Breast epithelium (tissue), 4 donors: ENCODE measurements around the gene IQCH. TPM values are rescaled to one million over a fixed set of nuclear protein-coding genes. Genes with fewer than 3 reads are reported as not detected.
A peak's percentile ranks its signal among the peaks of the same experiment; 100 is the strongest.

ENCODE experiments used
- DNase-seq, 2 donors: peaks; one replicate each; pipeline ENCODE4 v3.0.0-alpha.2; 2019; ENCODE audit warnings: low spot score in 2 of 2
- H3K27ac ChIP-seq, 2 donors: fragments of 200-600 bp; sonication (generic) in 1 of 2; one replicate each; pipeline ENCODE4 v1.5.1; 2016 to 2019; ENCODE audit warnings: mild to moderate bottlenecking in 1 of 2
- H3K27me3 ChIP-seq, 2 donors: fragments of 200-600 bp; sonication (generic) in 1 of 2; one replicate each; pipeline versions ENCODE4 v1.5.1 to v1.6.0; 2017 to 2019; ENCODE audit warnings: control low read depth in 1 of 2, mild to moderate bottlenecking in 1 of 2
- H3K36me3 ChIP-seq: fragments of 200-600 bp; one replicate; pipeline ENCODE4 v1.5.1; 2019
- H3K4me1 ChIP-seq, 2 donors: fragments of 200-600 bp; sonication (generic); one replicate each; pipeline ENCODE4 v1.5.1; 2016 to 2019; ENCODE audit warnings: control low read depth in 1 of 2
- H3K4me3 ChIP-seq, 3 donors: fragments of 200-600 bp; sonication (generic); 1 replicate in 2 of 3; 2 replicates in 1 of 3; pipeline ENCODE4 v1.5.1; 2016 to 2019; ENCODE audit warnings: mild to moderate bottlenecking in 3 of 3, moderate library complexity in 2 of 3
- H3K9me3 ChIP-seq, 2 donors: fragments of 200-600 bp; sonication (generic) in 1 of 2; one replicate each; pipeline ENCODE4 v1.5.1; 2016 to 2019; ENCODE audit warnings: control low read depth in 1 of 2
- POLR2A ChIP-seq: fragments of 450-650 bp; IDR thresholded peaks from one replicate; pipeline ENCODE4 v1.6.1; 2016; ENCODE audit warnings: antibody characterized with exemption, mild to moderate bottlenecking, moderate library complexity
- POLR2AphosphoS5 ChIP-seq, 3 donors: sonication (generic); formaldehyde crosslinking; IDR thresholded peaks; one replicate each; pipeline ENCODE4 v1.6.1; 2017; ENCODE audit warnings: antibody characterized with exemption in 3 of 3
- intact Hi-C: fragments of 100-400 bp; cut with DNase I; formaldehyde crosslinking; loops from one replicate; pipeline ENCODE4 v1.15.1; 2023; ENCODE audit warnings: low total_unique reads
- total RNA-seq, 3 donors: library from RNA; depleted of rRNA; stranded (reverse); fragments of >200 nt; gene quantifications; one replicate each; pipeline ENCODE4 v1.1.0, GENCODE V29; 2016
- TF ChIP-seq, protein P1 (sequence below), 3 donors: fragments of 450-650 bp; IDR thresholded peaks; one replicate each; pipeline ENCODE4 v1.5.1; 2016 to 2017; ENCODE audit warnings: antibody characterized with exemption in 3 of 3, mild to moderate bottlenecking in 3 of 3, moderate library complexity in 3 of 3

The IQCH gene
- total RNA-seq, 3 donors from 2014 or later = 0.64 to 11.9 (median 6.6) TPM

DNA sequence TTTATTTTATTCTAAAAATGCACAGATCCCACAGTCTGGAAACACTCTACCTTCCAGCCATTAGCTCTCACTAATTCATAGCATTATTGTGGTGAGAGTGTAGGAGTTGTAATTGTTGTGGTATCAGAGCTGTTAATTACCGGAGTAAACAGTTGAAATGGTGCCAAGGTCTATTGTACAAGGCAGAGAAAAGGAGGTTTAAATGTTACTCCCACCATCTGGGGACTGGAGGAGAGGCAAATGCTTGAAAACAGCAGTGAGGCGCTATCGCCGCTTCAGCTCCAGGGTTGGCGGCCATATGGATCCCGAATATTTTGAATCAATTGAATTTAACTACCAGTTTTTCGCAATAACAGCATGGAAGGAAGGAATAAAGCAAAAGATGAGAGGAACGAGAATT, 153.2 kb downstream of the IQCH start:
- DNase-seq = no peak
- TF ChIP-seq, protein P1, sequence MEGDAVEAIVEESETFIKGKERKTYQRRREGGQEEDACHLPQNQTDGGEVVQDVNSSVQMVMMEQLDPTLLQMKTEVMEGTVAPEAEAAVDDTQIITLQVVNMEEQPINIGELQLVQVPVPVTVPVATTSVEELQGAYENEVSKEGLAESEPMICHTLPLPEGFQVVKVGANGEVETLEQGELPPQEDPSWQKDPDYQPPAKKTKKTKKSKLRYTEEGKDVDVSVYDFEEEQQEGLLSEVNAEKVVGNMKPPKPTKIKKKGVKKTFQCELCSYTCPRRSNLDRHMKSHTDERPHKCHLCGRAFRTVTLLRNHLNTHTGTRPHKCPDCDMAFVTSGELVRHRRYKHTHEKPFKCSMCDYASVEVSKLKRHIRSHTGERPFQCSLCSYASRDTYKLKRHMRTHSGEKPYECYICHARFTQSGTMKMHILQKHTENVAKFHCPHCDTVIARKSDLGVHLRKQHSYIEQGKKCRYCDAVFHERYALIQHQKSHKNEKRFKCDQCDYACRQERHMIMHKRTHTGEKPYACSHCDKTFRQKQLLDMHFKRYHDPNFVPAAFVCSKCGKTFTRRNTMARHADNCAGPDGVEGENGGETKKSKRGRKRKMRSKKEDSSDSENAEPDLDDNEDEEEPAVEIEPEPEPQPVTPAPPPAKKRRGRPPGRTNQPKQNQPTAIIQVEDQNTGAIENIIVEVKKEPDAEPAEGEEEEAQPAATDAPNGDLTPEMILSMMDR (IDR thresholded peaks at IDR 0.05) = no peak
- TF ChIP-seq POLR2AphosphoS5 (IDR thresholded peaks at IDR 0.05) = no peak
- TF ChIP-seq POLR2A = no peak
- intact Hi-C loops = no loop called here

DNA sequence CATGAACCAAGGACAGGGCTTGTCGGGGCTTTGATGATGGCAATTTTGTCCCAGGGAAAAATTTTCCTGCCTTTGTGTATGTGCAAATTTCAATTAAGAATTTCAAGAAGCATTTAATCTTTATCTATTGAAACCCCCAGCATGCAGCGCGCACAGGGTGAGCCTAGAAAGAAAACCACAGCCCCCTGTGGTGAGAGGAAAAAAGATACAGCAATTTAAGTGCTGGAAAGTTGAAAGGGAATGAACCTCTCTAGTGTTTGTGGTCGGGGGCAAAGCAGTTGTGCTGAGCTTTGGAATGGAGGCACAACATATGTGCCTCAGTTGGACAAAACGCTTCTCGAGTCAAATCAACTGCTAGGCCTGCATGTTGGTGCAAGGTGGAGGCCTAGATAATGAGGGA, 154.6 kb downstream of the IQCH start:
- Histone ChIP-seq H3K4me3 (no peak overlapping the region), H3K36me3 (no peaks in the 10 kb centered on the region), H3K9me3 (no peaks in the 10 kb centered on the region), H3K4me1 (no peaks in the 10 kb centered on the region), H3K27ac (no peak overlapping the region), H3K27me3 (no peaks in the 10 kb centered on the region)
- intact Hi-C loops = no loop called here
- DNase-seq = no peak
- TF ChIP-seq, protein P1 (IDR thresholded peaks at IDR 0.05) = no peak
- TF ChIP-seq POLR2AphosphoS5 (IDR thresholded peaks at IDR 0.05) (no peak), POLR2A (no peak)

More for the DNA sequence above, 153.2 kb downstream of the IQCH start:
- Histone ChIP-seq H3K27ac (no peak overlapping the region), H3K27me3 (no peaks in the 10 kb centered on the region), H3K9me3 (no peaks in the 10 kb centered on the region), H3K4me3 (no peak overlapping the region), H3K4me1 (no peaks in the 10 kb centered on the region), H3K36me3 (no peaks in the 10 kb centered on the region)

DNA sequence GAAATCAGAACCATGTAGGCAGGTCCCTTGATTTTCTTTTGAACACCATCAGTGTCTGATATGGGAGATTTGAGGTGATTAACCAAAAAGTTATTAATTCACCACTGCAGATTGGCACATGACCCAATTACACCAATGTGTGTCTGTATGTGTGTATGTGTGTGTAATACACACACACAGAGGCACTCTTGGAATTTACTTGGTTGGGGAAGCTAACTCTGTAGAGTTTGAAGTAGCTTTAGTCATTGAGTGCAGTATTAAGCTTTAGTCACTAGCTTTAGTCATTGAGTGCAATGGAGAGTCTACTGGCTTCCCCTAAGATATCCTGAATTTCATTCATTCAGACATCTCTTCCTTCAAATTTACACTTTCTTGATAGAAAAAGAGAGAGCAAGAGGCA, 156.9 kb downstream of the IQCH start:
- H3K27ac ChIP-seq = no peak overlapping the region
- no peaks in the 10 kb centered on the region for H3K27me3 ChIP-seq
- no peaks in the 10 kb centered on the region for H3K36me3 ChIP-seq
- H3K9me3 ChIP-seq = no peaks in the 10 kb centered on the region
- TF ChIP-seq POLR2A = no peak
- TF ChIP-seq, protein P1 (IDR thresholded peaks at IDR 0.05) = no peak
- no peak overlapping the region for H3K4me3 ChIP-seq
- intact Hi-C loops = no loop called here
- no peak for DNase-seq
- no peaks in the 10 kb centered on the region for H3K4me1 ChIP-seq

DNA sequence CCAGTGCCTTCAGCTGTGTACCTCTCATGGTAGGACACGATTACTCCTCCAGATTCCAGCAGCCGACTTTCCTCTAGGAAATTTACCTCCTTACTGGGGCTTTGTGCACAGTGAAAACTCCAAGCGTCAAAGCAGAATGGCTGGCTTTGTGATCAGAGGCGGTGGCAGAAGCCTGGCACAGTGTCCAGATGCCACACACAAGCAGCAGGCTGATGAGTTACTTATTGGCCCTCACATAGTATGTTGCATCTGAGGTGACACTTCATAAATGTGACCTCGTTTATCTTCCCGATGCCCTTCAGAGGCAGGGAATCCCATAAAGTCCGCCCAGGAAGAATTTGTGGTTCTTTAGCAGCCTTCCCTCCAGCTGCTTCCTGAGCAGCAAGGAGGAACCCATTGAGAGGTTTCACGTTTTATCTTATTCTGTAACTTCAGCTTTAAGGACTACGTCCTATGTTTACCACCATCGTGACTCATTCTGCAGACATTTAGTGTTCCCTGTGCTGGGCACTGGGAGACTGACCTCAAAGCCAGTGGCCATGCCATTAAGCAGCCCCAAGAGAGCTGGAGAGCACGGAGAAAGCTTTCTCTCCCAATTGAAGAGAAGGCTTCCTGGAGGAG, 159.3 kb downstream of the IQCH start:
- no peaks in the 10 kb centered on the region for H3K36me3 ChIP-seq
- peak overlapping the region in 1 of 2 donors; percentile 29 for H3K27ac ChIP-seq
- DNase-seq = no peak
- TF ChIP-seq POLR2A (no peak), POLR2AphosphoS5 (IDR thresholded peaks at IDR 0.05) (no peak)
- TF ChIP-seq, protein P1 (IDR thresholded peaks at IDR 0.05) = no peak
- no peaks in the 10 kb centered on the region for H3K27me3 ChIP-seq
- intact Hi-C loops = no loop called here
- H3K4me1 ChIP-seq = no peaks in the 10 kb centered on the region
- H3K4me3 ChIP-seq = no peak overlapping the region
- no peaks in the 10 kb centered on the region for H3K9me3 ChIP-seq

DNA sequence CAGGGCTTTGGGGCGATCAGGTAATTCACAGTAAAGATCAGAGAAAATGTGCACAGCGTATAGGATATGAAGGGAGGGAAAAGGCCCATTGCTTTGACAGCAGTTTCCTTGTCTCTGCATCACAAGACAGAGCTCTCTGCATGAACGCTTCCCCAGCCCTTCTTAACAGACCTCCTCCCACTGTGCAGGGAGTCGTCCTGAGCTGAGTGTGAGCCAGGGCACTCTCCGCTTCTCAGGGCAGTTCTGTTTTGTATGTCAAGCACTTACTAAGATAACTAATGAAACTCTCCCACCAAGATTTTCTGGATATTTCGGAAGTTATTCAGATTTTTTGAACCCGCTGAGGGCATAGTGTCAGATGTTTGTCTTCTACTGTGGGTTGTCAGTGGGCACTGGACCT, 160.6 kb downstream of the IQCH start:
- DNase-seq = no peak
- Histone ChIP-seq H3K9me3 (no peaks in the 10 kb centered on the region), H3K27ac (no peak overlapping the region), H3K4me1 (no peaks in the 10 kb centered on the region), H3K4me3 (no peak overlapping the region), H3K27me3 (no peaks in the 10 kb centered on the region), H3K36me3 (no peaks in the 10 kb centered on the region)
- intact Hi-C loops = no loop called here
- TF ChIP-seq POLR2A (no peak), POLR2AphosphoS5 (IDR thresholded peaks at IDR 0.05) (no peak)
- TF ChIP-seq, protein P1 (IDR thresholded peaks at IDR 0.05) = no peak
